K562 (cell line): ENCODE measurements around the gene MAML3. TPM values are rescaled to one million over a fixed set of nuclear protein-coding genes. Genes with fewer than 3 reads are reported as not detected.

ENCODE experiments used
- ATAC-seq: fragments of 200-7000 bp; cut with Tn5 transposase; 3 replicates; pipeline ENCODE4 v1.9.1; 2020; ENCODE audit warnings: moderate library complexity
- BruUV-seq: library from RNA; stranded (reverse); fragments of 400-500 nt; replicated peaks from 2 replicates; lab custom pipeline; 2021; lab: Mats Ljungman, UMichigan
- CTCF ChIA-PET: fragments of 300-600 bp; formaldehyde crosslinking; extraction: SDS; loops from one replicate; lab custom pipeline; 2021; ENCODE audit warnings: low intra/inter-chr PET ratio; lab: Yijun Ruan, JAX
- POLR2A ChIA-PET: fragments of 300-600, 350-650 bp; sonication (Branson Sonifier 250); formaldehyde crosslinking; extraction: SDS; loops from one replicate; lab custom pipeline; 2021; ENCODE audit warnings: antibody characterized with exemption, inconsistent platforms; lab: Yijun Ruan, JAX
- DNase-seq, 4 experiments: peaks; one replicate each; pipeline versions ENCODE4 v3.0.0 to v3.0.0-alpha.2; 2011 to 2018; ENCODE audit warnings: low spot score in 3 of 4, mixed read lengths in 3 of 4; ENCODE audit errors: extremely low read depth in 1 of 4
- FAIRE-seq: peaks from 2 replicates; lab custom pipeline; 2011; peaks lifted over from hg19 to GRCh38; lab: Jason Lieb, UNC
- H2AFZ ChIP-seq: 2 replicates; pipeline ENCODE4 v1.6.0; 2011; ENCODE audit warnings: low read depth, low read length, control low read depth, inconsistent platforms
- H3K27ac ChIP-seq: fragments of 200-600 bp; 3 replicates; pipeline ENCODE4 v1.8.0; 2011; ENCODE audit warnings: low read depth, mild to moderate bottlenecking, control low read depth, inconsistent platforms, low read length, moderate library complexity, mixed read lengths; ENCODE audit errors: extremely low read depth
- H3K27me3 ChIP-seq, 2 experiments: fragments of 300-600 bp in 1 of 2; 2 replicates in 1 of 2; 3 replicates in 1 of 2; pipeline versions ENCODE4 v1.6.0 to v1.8.0; 2011; ENCODE audit warnings: inconsistent platforms in 2 of 2, low read length in 2 of 2, mild to moderate bottlenecking in 1 of 2, mixed read lengths in 1 of 2, moderate library complexity in 1 of 2; ENCODE audit not compliant: control insufficient read depth in 2 of 2, insufficient read depth in 2 of 2
- H3K36me3 ChIP-seq: fragments of 300-600 bp; 3 replicates; pipeline ENCODE4 v1.8.0; 2011; ENCODE audit warnings: mild to moderate bottlenecking, low read length, inconsistent platforms; ENCODE audit not compliant: control insufficient read depth, insufficient read depth
- H3K4me1 ChIP-seq, 2 experiments: fragments of 200-600 bp in 1 of 2; replicated peaks in 1 of 2; 2 replicates in 1 of 2; 3 replicates in 1 of 2; pipeline versions ENCODE4 v1.5.1 to v1.8.0; 2011; ENCODE audit warnings: inconsistent platforms in 2 of 2, low read length in 2 of 2, mild to moderate bottlenecking in 1 of 2, mixed read lengths in 1 of 2, moderate library complexity in 1 of 2; ENCODE audit not compliant: control insufficient read depth in 2 of 2, insufficient read depth in 2 of 2
- H3K4me2 ChIP-seq: 2 replicates; pipeline ENCODE4 v1.6.1; 2011; ENCODE audit warnings: low read length, control low read depth, inconsistent platforms, mixed read lengths; ENCODE audit not compliant: insufficient read depth
- H3K4me3 ChIP-seq: fragments of 200-600 bp; sonication (generic), shearing (Covaris generic); 2 replicates; pipeline ENCODE4 v1.5.1; 2016; ENCODE audit warnings: control low read depth, inconsistent platforms
- H3K79me2 ChIP-seq: fragments of 200-600 bp; 3 replicates; pipeline ENCODE4 v1.8.0; 2011; ENCODE audit warnings: low read length, inconsistent platforms; ENCODE audit not compliant: control insufficient read depth, insufficient read depth
- H3K9ac ChIP-seq, 2 experiments: 2 replicates each; pipeline versions ENCODE4 v1.6.0 to v1.6.1; 2011; ENCODE audit warnings: low read depth in 2 of 2, low read length in 2 of 2, control low read depth in 1 of 2, inconsistent platforms in 1 of 2, mild to moderate bottlenecking in 1 of 2, mixed read lengths in 1 of 2; ENCODE audit not compliant: insufficient read depth in 1 of 2
- H3K9me1 ChIP-seq: one replicate; pipeline ENCODE4 v1.6.0; 2011; ENCODE audit warnings: inconsistent platforms, mild to moderate bottlenecking, low read length, moderate library complexity; ENCODE audit not compliant: control insufficient read depth, insufficient read depth
- H3K9me3 ChIP-seq: replicated peaks from 2 replicates; pipeline ENCODE4 v1.5.1; 2011; ENCODE audit warnings: low read depth, low read length, inconsistent platforms; ENCODE audit not compliant: control insufficient read depth, insufficient read depth
- H4K20me1 ChIP-seq: replicated peaks from 2 replicates; pipeline ENCODE4 v1.6.1; 2011; ENCODE audit warnings: low read length, inconsistent platforms, mixed read lengths; ENCODE audit not compliant: control insufficient read depth, insufficient read depth
- RBFOX2 ChIP-seq: fragments of 200-400 bp; formaldehyde crosslinking; IDR thresholded peaks from 2 replicates; pipeline ENCODE4 v1.6.1; 2017; ENCODE audit warnings: low read depth, mild to moderate bottlenecking, low read length, moderate library complexity
- UBTF ChIP-seq, 2 experiments: IDR thresholded peaks; 2 replicates each; pipeline ENCODE4 v1.6.1; 2012; ENCODE audit warnings: improper control_type of control experiment in 2 of 2, low read depth in 2 of 2, low read length in 2 of 2, borderline replicate concordance in 1 of 2
- USF1 ChIP-seq: sonication (generic); formaldehyde crosslinking; IDR thresholded peaks from 2 replicates; pipeline ENCODE4 v1.9.0; 2022; ENCODE audit warnings: mild to moderate bottlenecking, missing genetic modification reagents
- ZNF449 ChIP-seq: fragments of 250-450 bp; sonication (Bioruptor Pico); IDR thresholded peaks from 2 replicates; pipeline ENCODE4 v1.8.0; 2022; ENCODE audit warnings: moderate library complexity, mild to moderate bottlenecking, inconsistent platforms
- ZNF79 ChIP-seq: fragments of 250-450 bp; sonication (Bioruptor Pico); IDR thresholded peaks from 2 replicates; pipeline ENCODE4 v1.4.0; 2020; ENCODE audit warnings: low read depth, mild to moderate bottlenecking, moderate library complexity
- WGBS: fragments of 100-300 bp; shearing (Covaris generic); methylation state at CpG from one replicate; pipeline ENCODE4 v1.1.6; 2016; ENCODE audit warnings: low coverage, mixed read lengths; ENCODE audit not compliant: insufficient coverage; ENCODE audit errors: missing lambda C conversion rate; 5-methylcytosine and 5-hydroxymethylcytosine counted together
- in situ Hi-C: fragments of 300-500 bp; cut with MboI; formaldehyde crosslinking; loops from 4 replicates; pipeline ENCODE4 v1.15.0; 2018; ENCODE audit warnings: inconsistent platforms, mixed read lengths
- intact Hi-C: fragments of 100-400 bp; cut with micrococcal nuclease; formaldehyde crosslinking; loops from 2 replicates; pipeline ENCODE4 v1.14.2; 2022
- polyA plus RNA-seq, 8 experiments: library from polyadenylated mRNA; depleted of rRNA in 4 of 8; stranded (reverse) in 5 of 8; unstranded in 3 of 8; fragments of >200 nt; fragmentation: Nextera tagmentation in 2 of 8; fragmentation: Illumina TruSeq in 1 of 8; extraction: Ambion mirVana in 2 of 8; extraction: Trizol in 1 of 8; gene quantifications; 2 replicates each; pipeline versions ENCODE4 v1.2.1 to v1.2.3, GENCODE V29; 2011 to 2014; ENCODE audit warnings: inconsistent platforms in 1 of 8, missing spikeins in 1 of 8
- total RNA-seq, 7 experiments: library from RNA; depleted of rRNA in 6 of 7; stranded (reverse); fragments of >200 nt in 6 of 7; fragmentation: Illumina TruSeq in 2 of 7; extraction: Trizol in 2 of 7; gene quantifications; 2 replicates each; pipeline versions ENCODE4 v1.2.1 to v1.2.3, GENCODE V29; 2011 to 2021; ENCODE audit warnings: low replicate concordance in 1 of 7
- TF ChIP-seq, protein P1 (sequence below): sonication (generic); formaldehyde crosslinking; IDR thresholded peaks from 2 replicates; pipeline ENCODE4 v1.5.0; 2020; ENCODE audit warnings: missing genetic modification reagents
- TF ChIP-seq, protein P2 (sequence below): fragments of 450-650 bp; IDR thresholded peaks from 2 replicates; pipeline ENCODE4 v1.6.1; 2016; ENCODE audit warnings: low read depth

The MAML3 gene
- total and polyA plus RNA-seq, 9 of the 15 experiments (the other 6 are each of a cell fraction or from before 2014, with no cell fraction given) = 0.01 to 0.55 (median 0.25) TPM

DNA sequence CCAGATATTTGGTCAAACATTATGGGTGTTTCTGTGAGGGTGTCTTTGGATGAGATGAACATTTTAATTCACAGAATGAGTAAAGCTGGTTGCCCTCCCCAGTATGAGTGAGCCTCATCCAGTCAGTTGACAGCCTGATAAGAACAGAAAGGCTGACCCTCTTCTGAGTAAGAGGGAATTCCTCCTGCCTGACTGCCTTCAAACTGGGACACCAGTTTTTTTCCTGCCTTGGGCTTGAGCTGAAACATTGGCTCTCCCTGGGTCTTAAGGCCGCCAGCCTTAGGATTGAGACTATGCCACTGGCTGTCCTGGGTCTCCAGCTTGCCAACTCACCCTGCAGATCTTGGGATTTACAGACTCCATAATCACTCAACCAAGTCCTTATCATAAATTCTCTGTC is 14.5 kb upstream of the MAML3 start:
- Histone ChIP-seq H3K9me1 (no peaks in the 10 kb centered on the region), H3K4me1 (no peaks in the 10 kb centered on the region), H3K36me3 (no peaks in the 10 kb centered on the region), H2AFZ (no peak overlapping the region), H3K4me3 (no peak overlapping the region), H4K20me1 (no peaks in the 10 kb centered on the region), H3K4me2 (no peak overlapping the region), H3K79me2 (no peaks in the 10 kb centered on the region), H3K27me3 (no peaks in the 10 kb centered on the region), H3K9ac (no peak overlapping the region), H3K27ac (no peak overlapping the region), H3K9me3 (no peaks in the 10 kb centered on the region)
- no peak for ATAC-seq
- no TSS peak for BruUV-seq
- intact Hi-C loops = no loop called here
- WGBS = 8% methylated on average over 1 of the region's 1 CpG
- ChIA-PET POLR2A (no interaction called here), CTCF (no interaction called here)
- FAIRE-seq = no peak
- no peak for DNase-seq
- in situ Hi-C loops = no loop called here
- TF ChIP-seq USF1 (CRISPR knock-in tag) (no peak), ZNF449 (CRISPR knock-in tag) (no peak), RBFOX2 (no peak), ZNF79 (CRISPR knock-in tag) (no peak), UBTF (IDR thresholded peaks at IDR 0.05; ENCODE audit: borderline replicate concordance in 1 of 2, low read depth in 2 of 2, low read length in 2 of 2) (no peak)
- TF ChIP-seq, protein P1, sequence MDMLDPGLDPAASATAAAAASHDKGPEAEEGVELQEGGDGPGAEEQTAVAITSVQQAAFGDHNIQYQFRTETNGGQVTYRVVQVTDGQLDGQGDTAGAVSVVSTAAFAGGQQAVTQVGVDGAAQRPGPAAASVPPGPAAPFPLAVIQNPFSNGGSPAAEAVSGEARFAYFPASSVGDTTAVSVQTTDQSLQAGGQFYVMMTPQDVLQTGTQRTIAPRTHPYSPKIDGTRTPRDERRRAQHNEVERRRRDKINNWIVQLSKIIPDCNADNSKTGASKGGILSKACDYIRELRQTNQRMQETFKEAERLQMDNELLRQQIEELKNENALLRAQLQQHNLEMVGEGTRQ (CRISPR knock-in tag) = no peak
- TF ChIP-seq, protein P2, sequence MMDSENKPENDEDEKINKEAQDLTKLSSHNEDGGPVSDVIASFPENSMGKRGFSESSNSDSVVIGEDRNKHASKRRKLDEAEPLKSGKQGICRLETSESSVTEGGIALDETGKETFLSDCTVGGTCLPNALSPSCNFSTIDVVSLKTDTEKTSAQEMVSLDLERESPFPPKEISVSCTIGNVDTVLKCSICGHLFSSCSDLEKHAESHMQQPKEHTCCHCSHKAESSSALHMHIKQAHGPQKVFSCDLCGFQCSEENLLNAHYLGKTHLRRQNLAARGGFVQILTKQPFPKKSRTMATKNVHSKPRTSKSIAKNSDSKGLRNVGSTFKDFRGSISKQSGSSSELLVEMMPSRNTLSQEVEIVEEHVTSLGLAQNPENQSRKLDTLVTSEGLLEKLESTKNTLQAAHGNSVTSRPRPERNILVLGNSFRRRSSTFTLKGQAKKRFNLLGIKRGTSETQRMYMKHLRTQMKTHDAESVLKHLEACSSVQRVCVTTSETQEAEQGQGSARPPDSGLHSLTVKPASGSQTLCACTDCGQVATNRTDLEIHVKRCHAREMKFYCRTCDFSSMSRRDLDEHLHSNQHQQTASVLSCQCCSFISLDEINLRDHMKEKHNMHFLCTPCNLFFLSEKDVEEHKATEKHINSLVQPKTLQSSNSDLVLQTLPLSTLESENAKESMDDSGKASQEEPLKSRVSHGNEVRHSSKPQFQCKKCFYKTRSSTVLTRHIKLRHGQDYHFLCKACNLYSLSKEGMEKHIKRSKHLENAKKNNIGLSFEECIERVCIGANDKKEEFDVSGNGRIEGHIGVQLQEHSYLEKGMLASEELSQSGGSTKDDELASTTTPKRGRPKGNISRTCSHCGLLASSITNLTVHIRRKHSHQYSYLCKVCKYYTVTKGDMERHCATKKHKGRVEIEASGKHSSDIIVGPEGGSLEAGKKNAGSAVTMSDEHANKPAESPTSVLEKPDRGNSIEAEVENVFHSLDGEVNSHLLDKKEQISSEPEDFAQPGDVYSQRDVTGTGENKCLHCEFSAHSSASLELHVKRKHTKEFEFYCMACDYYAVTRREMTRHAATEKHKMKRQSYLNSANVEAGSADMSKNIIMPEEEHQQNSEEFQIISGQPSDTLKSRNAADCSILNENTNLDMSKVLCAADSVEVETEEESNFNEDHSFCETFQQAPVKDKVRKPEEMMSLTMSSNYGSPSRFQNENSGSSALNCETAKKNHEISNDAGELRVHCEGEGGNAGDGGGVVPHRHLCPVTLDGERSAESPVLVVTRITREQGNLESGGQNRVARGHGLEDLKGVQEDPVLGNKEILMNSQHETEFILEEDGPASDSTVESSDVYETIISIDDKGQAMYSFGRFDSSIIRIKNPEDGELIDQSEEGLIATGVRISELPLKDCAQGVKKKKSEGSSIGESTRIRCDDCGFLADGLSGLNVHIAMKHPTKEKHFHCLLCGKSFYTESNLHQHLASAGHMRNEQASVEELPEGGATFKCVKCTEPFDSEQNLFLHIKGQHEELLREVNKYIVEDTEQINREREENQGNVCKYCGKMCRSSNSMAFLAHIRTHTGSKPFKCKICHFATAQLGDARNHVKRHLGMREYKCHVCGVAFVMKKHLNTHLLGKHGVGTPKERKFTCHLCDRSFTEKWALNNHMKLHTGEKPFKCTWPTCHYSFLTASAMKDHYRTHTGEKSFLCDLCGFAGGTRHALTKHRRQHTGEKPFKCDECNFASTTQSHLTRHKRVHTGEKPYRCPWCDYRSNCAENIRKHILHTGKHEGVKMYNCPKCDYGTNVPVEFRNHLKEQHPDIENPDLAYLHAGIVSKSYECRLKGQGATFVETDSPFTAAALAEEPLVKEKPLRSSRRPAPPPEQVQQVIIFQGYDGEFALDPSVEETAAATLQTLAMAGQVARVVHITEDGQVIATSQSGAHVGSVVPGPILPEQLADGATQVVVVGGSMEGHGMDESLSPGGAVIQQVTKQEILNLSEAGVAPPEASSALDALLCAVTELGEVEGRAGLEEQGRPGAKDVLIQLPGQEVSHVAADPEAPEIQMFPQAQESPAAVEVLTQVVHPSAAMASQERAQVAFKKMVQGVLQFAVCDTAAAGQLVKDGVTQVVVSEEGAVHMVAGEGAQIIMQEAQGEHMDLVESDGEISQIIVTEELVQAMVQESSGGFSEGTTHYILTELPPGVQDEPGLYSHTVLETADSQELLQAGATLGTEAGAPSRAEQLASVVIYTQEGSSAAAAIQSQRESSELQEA = no peak
